ENCODE measurements around the gene NRIP2. TPM values are rescaled to one million over a fixed set of nuclear protein-coding genes. Genes with fewer than 3 reads are reported as not detected.

NRIP2 gene
- total and polyA plus RNA-seq, 2 experiments from 2014 or later, result 0.66 TPM; not detected in 1

DNA sequence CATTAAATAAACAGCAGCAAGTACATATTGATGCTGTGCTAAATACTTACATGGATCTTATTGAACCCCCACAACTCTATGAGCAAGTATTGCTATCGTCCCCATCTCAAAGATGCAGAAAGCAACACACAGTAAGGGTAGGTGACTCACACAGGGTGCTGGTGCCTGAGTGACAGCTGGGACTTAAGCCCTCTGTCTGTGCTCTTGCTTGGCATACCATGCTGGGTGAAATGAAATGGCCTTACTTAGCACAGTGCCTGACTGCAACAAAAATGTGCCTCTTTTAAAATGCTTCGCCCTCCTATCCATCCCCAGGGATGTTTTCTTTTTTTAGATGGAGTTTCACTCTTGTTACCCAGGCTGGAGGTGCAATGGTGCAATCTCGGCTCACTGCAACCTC, 21.2 kb upstream of the NRIP2 start (continued):
- TF ChIP-seq REST (IDR thresholded peaks at IDR 0.05; ENCODE audit: unreplicated experiment) (no peak), EZH2 (IDR thresholded peaks at IDR 0.05; ENCODE audit: low read depth, unreplicated experiment) (no peak), JUNB (IDR thresholded peaks at IDR 0.05; ENCODE audit: unreplicated experiment) (no peak), ZNF114 (CRISPR knock-in tag; IDR thresholded peaks at IDR 0.05) (no peak), POLR2AphosphoS5 (IDR thresholded peaks at IDR 0.05; ENCODE audit: low read depth) (no peak)
- TF ChIP-seq, protein P1, sequence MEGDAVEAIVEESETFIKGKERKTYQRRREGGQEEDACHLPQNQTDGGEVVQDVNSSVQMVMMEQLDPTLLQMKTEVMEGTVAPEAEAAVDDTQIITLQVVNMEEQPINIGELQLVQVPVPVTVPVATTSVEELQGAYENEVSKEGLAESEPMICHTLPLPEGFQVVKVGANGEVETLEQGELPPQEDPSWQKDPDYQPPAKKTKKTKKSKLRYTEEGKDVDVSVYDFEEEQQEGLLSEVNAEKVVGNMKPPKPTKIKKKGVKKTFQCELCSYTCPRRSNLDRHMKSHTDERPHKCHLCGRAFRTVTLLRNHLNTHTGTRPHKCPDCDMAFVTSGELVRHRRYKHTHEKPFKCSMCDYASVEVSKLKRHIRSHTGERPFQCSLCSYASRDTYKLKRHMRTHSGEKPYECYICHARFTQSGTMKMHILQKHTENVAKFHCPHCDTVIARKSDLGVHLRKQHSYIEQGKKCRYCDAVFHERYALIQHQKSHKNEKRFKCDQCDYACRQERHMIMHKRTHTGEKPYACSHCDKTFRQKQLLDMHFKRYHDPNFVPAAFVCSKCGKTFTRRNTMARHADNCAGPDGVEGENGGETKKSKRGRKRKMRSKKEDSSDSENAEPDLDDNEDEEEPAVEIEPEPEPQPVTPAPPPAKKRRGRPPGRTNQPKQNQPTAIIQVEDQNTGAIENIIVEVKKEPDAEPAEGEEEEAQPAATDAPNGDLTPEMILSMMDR (conservative IDR thresholded peaks at IDR 0.05; ENCODE audit: low read depth in 2 of 2), result no peak

GRCh38 chr12:2855546-2855945, 20.7 kb upstream of the NRIP2 start:
- no peaks in the 10 kb centered on the region for H3K27me3 ChIP-seq (ENCODE audit: insufficient read depth)
- DNase-seq (ENCODE audit: low spot score) (no peak), ATAC-seq (no peak)
- peaks cover 18% of the 10 kb centered on the region; the same call in 1 of the 2 replicates for H3K36me3 ChIP-seq (ENCODE audit: insufficient read depth)
- no peak overlapping the region for H3K27ac ChIP-seq (ENCODE audit: low read depth)
- H3K4me3 Mint-ChIP-seq, result no peak overlapping the region
- peaks cover 8% of the 10 kb centered on the region; the same call in 1 of the 2 replicates for H3K4me1 ChIP-seq (ENCODE audit: insufficient read depth)
- TF ChIP-seq, protein P1 (conservative IDR thresholded peaks at IDR 0.05; ENCODE audit: low read depth in 2 of 2), result no peak
- TF ChIP-seq, protein P2, sequence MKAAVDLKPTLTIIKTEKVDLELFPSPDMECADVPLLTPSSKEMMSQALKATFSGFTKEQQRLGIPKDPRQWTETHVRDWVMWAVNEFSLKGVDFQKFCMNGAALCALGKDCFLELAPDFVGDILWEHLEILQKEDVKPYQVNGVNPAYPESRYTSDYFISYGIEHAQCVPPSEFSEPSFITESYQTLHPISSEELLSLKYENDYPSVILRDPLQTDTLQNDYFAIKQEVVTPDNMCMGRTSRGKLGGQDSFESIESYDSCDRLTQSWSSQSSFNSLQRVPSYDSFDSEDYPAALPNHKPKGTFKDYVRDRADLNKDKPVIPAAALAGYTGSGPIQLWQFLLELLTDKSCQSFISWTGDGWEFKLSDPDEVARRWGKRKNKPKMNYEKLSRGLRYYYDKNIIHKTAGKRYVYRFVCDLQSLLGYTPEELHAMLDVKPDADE (IDR thresholded peaks at IDR 0.05), result no peak
- TF ChIP-seq EZH2 (IDR thresholded peaks at IDR 0.05; ENCODE audit: low read depth, unreplicated experiment), result no peak
- TF ChIP-seq EZH2phosphoT487 (IDR thresholded peaks at IDR 0.05; ENCODE audit: unreplicated experiment), result no peak
- no peak for TF ChIP-seq STAT1 (IDR thresholded peaks at IDR 0.05; ENCODE audit: unreplicated experiment)
- no peaks in the 10 kb centered on the region for H3K79me2 ChIP-seq (replicated peaks; ENCODE audit: insufficient read depth)
- H3K9me3 Mint-ChIP-seq, result no peaks in the 10 kb centered on the region
- H3K27ac Mint-ChIP-seq, result no peak overlapping the region
- peaks cover 26% of the 10 kb centered on the region for H3K27me3 Mint-ChIP-seq (ENCODE audit: insufficient read depth, low read depth, poor library complexity)
- no peak overlapping the region for H2AFZ ChIP-seq
- 0 out of 2 replicates have a peak, but pooled peaks cover 7% of the 10 kb centered on the region for H3F3A ChIP-seq (replicated peaks; ENCODE audit: low read depth)
- H4K20me1 ChIP-seq (replicated peaks; ENCODE audit: insufficient read depth), result peaks cover 9% of the 10 kb centered on the region; the same call in 1 of the 2 replicates
- no peak overlapping the region for H3K4me3 ChIP-seq
- H3K4me1 Mint-ChIP-seq, result peaks cover 18% of the 10 kb centered on the region
- peaks cover 27% of the 10 kb centered on the region for H3K36me3 Mint-ChIP-seq (ENCODE audit: low read depth)
- H3K4me2 ChIP-seq, result no peak overlapping the region
- H3K9me2 ChIP-seq (ENCODE audit: insufficient read depth), result no peaks in the 10 kb centered on the region

All from GM23338 (cell line).